HG03558 (cell line): ENCODE results near the gene ZBTB18.
"Not testable (repeated sequence)": the region's sequence is repeated elsewhere in the genome, so short reads cannot be mapped to it uniquely, and the experiment has no call there.

ENCODE experiments used
- ATAC-seq: cut with Tn5 transposase; IDR thresholded peaks from one replicate; pipeline ENCODE4 v1.9.1; 2021; ENCODE audit warnings: moderate number of reproducible peaks; ENCODE audit not compliant: unreplicated experiment; ENCODE audit errors: extremely low read depth

ZBTB18 gene

DNA sequence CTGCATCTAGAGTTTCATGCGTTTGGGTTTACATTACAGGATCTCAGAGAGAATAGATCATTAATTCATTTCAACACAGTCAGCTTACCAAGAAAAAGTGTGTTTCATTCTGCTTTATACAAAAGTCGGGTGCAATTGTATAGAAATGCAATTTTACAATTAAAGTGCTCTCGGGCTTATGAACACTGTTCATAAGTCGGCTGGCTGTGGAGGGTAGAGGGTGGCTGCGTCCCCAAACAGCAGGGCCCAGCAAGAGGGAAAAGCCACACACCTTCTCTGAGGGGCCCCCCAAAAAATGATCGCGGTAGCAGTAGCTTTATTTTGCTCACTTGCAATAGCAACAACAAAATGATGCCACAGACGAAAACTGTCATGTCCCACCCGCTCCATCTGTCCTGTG, 13.8 kb upstream of the ZBTB18 start:
- ATAC-seq, result no peak

DNA sequence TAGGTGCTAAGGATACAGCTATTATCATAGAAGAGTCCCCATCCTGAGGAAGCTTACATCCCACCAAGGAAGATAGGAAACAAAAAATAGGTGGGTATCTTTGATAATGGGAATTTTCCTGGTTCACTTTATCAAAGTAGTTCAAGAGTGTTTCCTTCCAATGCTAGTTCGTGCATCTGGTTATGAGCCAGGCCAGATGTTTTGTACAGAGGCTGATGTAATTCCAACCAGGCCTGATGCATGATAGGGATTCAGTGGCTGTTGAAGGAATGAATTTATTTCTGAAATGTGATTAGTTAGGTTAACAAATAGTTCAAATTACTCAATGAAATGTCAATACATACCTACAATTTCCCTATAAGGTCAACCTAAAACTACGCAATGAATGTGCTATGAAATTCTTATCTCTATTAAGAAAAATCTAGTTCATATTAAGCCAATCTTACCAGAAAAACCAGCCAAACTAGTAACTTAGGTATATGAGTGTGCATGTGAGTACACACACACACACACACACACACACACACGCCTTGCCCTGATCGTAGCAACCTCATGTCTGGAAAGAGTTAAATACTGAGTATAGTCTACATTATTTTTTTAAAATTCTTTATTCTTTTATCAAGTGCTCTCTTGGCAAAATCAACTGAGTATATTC, 9.5 kb upstream of the ZBTB18 start:
- no peak for ATAC-seq

DNA sequence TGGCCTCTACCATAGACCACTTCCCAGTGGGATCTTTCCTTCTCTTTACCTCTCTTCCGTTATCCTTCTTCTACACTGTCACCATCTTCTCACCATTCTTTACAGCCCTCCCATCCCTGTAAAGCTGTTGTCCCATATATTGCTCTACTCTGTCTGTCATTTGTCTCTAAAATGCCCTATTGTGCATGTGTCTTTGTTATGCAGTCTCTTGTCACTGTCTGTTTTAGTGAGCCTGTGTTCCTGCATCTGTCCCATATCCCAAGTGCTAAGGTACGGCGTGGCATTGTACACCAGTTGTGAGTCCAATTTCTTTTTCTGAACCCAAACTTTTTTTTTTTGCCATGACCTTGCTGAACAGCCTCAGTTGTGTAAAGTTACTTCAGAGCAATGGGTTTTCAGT, 8.8 kb upstream of the ZBTB18 start:
- no peak for ATAC-seq

DNA sequence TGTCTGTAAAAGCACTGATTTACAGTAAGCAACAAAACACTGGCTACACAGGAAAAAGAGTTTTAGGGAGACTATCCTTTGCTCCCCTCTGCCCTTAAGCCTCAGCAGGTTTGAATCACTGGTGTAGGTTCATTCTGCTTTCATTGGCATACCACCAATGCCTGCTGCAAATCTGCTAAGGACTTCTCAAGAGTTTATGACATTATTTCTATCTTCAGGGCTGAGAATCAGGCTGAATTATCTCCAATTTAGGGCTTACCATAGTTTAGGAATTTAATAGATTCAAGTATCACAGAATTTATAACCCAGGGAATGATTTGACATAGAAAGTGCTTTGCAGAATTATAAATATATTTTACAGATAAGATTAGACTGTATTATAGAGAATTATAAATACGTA, 6.7 kb upstream of the ZBTB18 start:
- ATAC-seq, result no peak

DNA sequence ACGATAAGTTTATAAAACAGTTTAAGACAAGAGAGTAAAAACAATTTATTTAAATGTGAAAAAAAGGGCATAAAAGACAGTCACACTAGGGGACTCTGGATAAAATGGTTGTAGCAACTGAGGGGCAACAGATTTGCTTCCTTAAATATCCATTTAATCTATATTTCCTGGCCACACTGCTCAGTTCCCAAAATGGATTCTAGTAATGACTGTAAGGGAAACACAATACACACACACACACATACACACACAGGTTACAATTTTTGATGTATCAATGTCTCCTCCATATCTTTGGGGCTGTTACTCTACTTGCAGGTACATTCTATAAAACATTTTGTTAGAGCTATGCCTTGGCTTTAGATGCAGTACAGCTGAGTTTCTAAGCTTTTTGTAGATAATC, 4.8 kb upstream of the ZBTB18 start:
- ATAC-seq, result not testable (repeated sequence)

DNA sequence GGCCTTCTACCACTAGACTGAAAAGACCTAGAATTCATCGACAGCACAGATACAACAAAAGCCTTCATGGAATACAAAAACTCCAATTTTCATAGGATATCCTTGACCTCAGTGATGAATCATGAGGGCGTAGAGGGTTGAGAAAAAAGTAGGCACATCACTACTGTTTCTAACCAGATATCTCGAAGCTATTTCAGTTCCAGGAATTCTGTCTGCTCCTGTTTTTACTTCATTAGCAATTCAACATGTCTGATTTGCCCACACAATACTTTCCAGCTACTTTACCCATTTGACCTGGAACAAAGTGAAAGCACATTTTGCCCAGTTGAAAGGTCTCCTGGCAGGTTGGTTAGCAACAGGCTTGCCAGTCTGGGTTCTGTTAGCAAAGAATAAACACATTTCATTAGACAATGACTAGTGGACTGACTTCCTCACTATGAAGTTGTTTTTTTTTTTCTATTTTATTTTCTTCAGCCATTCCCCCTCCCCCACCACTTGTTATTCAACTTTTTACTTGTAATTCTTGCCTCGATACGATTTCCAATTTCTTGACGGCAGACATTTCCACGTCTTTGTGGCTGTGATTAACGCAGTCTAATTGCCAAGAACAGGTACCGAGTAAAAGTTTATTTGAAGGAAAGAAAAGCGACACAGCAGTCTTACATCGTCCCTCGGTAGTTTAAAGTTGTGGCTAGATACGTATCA, 4.0 kb upstream of the ZBTB18 start:
- no peak for ATAC-seq

DNA sequence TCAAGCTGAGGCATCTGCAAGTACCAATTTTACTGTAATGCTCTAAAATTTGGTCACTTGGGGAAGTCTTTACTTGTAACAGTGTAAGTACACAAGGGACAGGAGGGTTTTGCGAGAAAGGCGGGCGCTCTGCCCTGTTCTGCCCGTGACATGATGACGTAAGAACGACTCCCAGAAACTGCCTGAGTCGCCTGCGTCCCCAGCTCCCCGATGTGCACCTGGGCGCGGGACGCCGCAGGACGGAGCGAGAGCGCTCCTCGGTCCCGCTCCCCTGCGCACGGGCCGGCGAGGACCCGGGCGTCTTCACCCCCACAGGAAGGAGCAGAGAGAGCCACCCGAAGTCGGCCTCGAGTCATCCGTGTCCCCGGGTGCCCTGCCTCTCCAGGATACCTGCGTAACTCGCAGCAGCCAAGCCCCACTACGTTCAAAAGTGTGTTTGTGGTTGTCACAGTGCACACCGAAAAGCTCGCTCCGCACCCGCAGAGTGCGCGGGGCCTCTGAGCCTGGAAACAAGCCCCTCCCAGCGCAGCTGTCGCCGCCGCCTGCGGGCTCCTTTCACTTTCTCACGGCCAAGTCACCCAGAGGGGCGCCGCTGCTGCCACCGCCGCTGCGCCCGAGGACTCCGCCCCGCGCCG, 3.3 kb upstream of the ZBTB18 start:
- peak; percentile 51 for ATAC-seq

DNA sequence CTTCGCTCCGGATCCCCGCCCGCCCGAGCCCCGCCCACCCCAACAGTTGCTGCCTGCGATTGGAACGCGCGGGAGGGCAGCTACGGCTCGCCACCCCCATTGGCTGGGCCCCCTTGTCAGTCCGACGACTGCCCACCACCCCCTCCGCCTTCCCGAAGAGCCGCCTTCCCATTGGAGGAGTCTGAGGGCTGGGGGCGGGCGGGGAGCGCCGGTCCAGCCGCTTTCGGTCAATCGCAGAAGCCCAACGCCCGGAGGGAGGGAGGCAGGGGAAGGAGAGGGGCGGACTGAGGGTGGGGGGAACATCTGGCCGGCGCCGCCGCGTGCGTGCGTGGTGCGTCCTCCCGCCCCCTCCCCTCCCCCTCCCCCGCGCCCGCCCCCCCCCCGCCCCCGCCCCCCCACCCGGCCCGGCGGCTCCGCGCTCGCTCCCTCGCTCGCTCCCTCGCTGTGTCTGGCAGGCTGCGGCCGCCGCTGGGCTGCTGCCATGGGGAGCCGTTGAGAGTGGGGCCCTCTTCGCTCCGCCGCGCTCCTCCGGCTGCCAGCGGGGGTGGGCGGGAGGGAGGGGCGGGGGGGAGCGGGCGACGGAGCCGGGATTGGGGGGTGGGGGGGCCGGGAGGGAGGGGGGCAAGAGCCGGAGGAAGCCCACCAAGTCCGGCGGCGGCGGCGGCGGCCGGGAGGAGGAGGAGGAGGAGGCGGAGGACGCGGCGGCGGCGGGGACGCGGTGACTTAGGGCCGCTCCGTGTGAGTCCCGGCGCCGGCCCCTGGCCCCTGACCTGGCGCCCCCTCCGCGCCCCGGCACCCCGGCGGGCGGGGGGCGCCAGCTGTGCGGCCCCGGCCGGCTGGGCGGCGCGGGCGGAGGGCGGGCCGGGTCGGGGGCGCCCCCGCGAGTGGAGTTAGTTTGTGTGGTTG, 2.6 kb upstream of the ZBTB18 start:
- ATAC-seq, result peak; percentile 38

DNA sequence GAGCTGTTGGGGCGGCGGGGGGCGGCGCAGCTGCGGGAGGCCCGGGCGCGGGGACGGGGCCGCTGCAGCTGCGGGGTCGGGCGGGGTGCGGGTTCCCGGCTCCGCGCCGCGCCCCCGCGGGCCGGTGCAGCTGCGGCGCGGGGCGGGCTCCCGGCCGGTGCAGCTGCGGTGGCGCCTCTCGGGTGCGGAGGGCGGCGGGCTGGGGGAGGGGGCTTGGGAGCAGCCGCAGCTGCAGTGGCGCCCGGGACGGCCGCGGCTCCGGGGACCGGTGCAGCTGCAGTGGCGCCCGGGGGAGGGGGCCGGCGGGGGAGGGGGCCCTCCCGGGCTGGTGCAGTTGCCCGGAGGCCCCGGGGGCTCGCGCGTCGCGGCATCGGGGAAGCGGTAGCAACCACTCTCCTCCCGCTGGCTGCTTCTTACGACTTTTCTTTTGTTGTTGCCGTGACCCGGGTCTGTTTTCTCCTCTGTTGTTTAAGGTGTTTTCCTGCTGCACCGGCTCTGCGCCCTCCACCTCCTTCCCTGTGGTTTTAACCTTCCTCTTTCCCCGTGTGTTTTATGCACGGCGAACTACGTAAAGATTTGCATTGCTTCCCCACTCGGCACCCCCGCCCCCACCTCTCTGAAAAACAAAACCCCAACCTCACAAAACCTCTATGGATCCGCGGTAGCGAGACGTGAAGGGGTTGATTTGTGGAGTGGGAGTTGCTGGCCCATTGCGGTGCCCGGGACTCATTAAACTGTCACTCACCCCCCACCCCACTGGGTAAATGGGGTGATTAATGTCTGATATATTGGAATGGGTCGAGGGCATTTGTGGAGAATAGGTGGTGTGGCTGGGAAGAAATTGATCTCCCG, 1.7 kb upstream of the ZBTB18 start:
- ATAC-seq, result no peak

DNA sequence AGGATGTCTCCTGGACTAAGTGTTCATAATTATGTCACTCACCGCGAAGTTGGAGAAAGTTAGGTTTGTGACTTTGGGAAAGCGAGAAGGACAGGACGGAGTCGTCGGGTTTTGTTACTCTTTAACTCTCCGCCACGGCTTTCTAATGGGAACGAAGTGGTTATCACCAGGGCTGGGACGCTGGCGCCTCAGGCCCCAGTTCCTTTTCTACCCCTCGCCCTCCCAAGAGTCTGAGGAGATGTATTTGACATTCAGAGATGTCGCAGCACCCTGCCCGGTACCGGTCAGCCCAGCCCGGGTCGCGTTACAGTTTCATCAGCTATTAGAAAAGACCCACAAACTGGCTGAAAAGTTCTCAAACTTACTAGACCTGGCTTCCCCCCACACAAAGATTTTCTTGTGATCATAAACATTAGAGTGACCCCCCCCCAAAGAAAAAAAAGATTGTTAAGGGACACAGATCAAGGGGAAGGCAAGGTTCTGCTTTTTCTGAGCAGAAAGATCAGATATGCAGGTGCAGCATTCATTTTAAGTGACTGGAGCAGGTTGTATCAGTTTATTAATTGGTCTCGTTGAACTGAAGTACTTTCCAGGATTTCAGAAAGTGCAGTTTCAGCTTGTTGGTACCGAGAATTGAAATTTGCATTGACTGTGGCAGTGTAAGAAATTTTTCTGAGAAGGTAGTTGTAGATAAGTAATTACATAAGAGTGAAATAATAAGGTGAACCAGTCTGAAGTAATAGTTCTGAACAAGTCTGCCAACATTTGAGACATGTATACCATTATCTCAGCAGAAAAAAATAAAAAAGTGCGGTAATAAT, 859 bp upstream of the ZBTB18 start:
- no peak for ATAC-seq

DNA sequence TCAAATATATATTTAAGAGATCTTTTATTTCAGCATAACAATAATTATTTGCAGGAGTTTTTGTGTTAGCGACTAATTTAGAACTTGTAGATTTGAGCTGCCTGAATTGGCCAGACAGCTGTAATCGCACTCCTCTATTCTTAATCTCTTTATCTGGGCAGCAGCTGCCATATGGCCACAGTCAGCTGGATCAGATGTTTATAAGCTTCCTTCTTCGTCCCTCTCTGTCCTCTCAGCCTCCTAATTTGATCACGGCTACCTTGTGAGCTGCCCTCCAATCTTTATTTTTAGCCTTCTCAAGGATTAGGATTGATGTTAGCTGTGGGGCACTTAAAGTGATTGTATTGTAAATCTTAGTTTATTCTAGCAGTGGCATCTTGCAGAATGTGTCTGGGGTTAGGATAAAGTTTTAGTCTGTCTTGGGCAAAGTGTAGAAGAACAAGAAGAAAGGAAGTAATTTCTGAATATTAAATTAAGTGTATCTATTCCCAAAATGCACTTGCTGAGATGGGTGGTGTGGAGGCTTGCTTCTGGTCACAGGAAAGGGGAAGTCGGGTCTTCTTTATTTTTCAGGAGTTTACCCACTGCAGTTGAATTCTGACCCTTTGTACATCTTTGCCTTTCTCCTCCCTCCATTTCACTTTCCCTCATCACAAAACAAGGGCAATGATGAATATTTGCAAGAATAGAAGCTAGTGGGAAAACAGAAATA, 1.1 kb downstream of the ZBTB18 start:
- ATAC-seq, result no peak

DNA sequence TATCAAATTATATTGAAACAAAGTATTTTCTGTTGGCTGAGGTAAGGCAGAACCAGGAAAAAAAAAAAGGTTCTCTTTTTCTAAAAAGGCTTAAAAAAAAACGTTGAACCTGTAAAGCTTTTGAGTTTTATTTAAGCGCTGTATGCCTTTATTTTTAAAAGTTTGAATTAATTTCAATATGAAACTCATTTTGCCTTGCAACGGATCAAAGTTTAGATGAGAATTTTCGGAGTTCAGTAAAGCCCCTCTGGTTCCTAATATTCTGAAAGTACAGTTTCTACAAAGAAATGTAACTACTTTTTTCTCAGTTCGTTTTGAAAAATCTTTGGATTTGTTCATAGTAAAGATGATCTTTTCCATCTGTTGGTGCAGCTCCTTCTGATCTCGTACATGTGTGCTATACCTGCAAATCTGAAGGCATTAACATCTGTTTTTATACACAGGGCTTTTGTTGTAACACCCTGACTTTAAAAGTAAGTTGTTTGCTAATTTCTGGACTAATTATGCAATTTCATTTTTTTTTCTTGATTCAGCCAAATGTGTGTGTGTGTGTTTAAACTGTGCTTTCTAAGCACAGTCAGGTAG, 1.7 kb downstream of the ZBTB18 start:
- no peak for ATAC-seq

DNA sequence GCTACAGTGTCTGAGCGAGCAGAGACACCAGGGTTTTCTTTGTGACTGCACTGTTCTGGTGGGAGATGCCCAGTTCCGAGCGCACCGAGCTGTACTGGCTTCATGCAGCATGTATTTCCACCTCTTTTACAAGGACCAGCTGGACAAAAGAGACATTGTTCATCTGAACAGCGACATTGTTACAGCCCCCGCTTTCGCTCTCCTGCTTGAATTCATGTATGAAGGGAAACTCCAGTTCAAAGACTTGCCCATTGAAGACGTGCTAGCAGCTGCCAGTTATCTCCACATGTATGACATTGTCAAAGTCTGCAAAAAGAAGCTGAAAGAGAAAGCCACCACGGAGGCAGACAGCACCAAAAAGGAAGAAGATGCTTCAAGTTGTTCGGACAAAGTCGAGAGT, 2.7 kb downstream of the ZBTB18 start:
- ATAC-seq, result no peak

DNA sequence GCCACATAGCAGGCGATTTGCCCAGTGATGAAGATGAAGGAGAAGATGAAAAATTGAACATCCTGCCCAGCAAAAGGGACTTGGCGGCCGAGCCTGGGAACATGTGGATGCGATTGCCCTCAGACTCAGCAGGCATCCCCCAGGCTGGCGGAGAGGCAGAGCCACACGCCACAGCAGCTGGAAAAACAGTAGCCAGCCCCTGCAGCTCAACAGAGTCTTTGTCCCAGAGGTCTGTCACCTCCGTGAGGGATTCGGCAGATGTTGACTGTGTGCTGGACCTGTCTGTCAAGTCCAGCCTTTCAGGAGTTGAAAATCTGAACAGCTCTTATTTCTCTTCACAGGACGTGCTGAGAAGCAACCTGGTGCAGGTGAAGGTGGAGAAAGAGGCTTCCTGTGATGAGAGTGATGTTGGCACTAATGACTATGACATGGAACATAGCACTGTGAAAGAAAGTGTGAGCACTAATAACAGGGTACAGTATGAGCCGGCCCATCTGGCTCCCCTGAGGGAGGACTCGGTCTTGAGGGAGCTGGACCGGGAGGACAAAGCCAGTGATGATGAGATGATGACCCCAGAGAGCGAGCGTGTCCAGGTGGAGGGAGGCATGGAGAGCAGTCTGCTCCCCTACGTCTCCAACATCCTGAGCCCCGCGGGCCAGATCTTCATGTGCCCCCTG, 3.3 kb downstream of the ZBTB18 start:
- ATAC-seq, result no peak

DNA sequence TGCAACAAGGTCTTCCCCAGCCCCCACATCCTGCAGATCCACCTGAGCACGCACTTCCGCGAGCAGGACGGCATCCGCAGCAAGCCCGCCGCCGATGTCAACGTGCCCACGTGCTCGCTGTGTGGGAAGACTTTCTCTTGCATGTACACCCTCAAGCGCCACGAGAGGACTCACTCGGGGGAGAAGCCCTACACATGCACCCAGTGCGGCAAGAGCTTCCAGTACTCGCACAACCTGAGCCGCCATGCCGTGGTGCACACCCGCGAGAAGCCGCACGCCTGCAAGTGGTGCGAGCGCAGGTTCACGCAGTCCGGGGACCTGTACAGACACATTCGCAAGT, 3.8 kb downstream of the ZBTB18 start:
- no peak for ATAC-seq

DNA sequence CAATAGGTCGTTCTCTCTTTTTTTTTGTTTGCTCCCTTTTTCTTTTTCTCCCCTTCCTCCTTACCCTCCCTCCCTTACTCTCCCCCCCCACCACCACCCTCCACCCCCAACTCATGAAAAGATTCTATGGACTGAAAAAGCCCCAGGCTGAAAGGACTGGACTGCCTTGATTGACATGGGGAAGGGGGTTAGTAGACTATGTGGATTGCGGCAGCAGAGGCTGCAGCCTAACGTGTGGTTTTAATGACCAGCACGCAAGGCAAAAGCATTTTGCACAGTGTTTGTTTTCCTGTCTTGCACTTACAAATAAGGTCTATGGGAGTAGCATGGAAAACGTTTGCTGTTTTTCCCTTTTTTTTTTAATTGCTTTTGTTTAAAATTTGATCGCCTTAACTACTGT, 5.5 kb downstream of the ZBTB18 start:
- no peak for ATAC-seq

DNA sequence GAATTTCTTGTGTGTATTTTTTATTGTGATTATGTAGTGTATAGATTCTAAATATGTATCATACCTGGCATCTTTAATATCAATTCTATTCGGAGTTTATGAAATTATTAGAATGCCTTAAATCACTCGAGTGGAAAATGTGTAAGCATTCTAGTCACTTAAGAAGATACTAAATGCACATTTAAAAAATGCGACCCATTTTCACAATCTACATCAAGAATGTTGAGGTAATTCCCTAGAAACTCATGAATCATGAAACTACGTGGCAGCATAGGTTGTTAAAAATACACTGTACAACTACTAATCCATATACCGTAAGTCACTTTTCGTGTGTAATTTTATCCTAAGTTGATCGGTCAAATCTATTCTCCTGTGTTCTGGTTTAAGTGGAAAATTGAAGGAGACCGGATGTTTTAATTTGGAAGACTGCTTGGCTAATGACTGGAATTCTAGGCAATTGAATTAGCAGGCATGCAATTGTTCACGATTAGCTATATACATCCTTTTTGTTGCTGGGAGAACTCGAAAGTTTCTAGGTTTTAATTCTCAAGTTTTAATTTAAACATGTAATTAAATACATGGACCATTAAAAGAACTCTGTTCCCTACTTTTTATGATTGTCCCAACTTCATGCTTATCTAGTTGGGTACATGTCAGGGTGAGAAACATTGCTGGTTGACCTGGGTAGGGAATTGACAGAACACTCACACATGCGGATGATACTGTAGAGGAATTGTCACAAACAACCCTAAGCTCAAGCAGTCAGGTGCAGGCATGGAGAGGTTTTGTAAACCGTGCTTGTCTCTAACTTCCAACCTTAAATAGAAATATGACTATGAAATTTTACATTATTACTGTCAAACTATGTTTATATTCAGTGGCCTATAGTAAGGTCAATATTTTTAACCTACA, 6.6 kb downstream of the ZBTB18 start:
- no peak for ATAC-seq
